K562 (cell line): ENCODE results near the gene SLC35G2. TPM values are rescaled to one million over a fixed set of nuclear protein-coding genes. Genes with fewer than 3 reads are reported as not detected.

ENCODE experiments used
- SOX6 ChIP-seq: fragments of 450-650 bp; IDR thresholded peaks from 2 replicates; pipeline ENCODE4 v1.6.1; 2014; ENCODE audit warnings: mild to moderate bottlenecking
- polyA plus RNA-seq, 8 experiments: library from polyadenylated mRNA; depleted of rRNA in 4 of 8; stranded (reverse) in 5 of 8; unstranded in 3 of 8; fragments of >200 nt; fragmentation: Nextera tagmentation in 2 of 8; fragmentation: Illumina TruSeq in 1 of 8; extraction: Ambion mirVana in 2 of 8; extraction: Trizol in 1 of 8; gene quantifications; 2 replicates each; pipeline versions ENCODE4 v1.2.1 to v1.2.3, GENCODE V29; 2011 to 2014; ENCODE audit warnings: inconsistent platforms in 1 of 8, missing spikeins in 1 of 8
- total RNA-seq, 7 experiments: library from RNA; depleted of rRNA in 6 of 7; stranded (reverse); fragments of >200 nt in 6 of 7; fragmentation: Illumina TruSeq in 2 of 7; extraction: Trizol in 2 of 7; gene quantifications; 2 replicates each; pipeline versions ENCODE4 v1.2.1 to v1.2.3, GENCODE V29; 2011 to 2021; ENCODE audit warnings: low replicate concordance in 1 of 7
- TF ChIP-seq, protein P1 (sequence below), 2 experiments: fragments of 450-650 bp in 1 of 2; IDR thresholded peaks; 2 replicates each; pipeline ENCODE4 v1.6.1; 2011 to 2017; ENCODE audit warnings: low read depth in 2 of 2, antibody characterized with exemption in 1 of 2, borderline replicate concordance in 1 of 2, low read length in 1 of 2, mild to moderate bottlenecking in 1 of 2, mixed read lengths in 1 of 2; ENCODE audit not compliant: control insufficient read depth in 1 of 2
- TF ChIP-seq, protein P2 (sequence below): fragments of 200-600 bp; sonication (generic); IDR thresholded peaks from one replicate; pipeline ENCODE4 v1.6.1; 2012; ENCODE audit warnings: mild to moderate bottlenecking, low read depth, low read length, inconsistent platforms
- TF ChIP-seq, protein P3 (sequence below), 2 experiments: IDR thresholded peaks; 2 replicates each; pipeline ENCODE4 v1.6.1; 2011; ENCODE audit warnings: borderline replicate concordance in 1 of 2, control low read depth in 1 of 2, low read depth in 1 of 2, low read length in 1 of 2, mild to moderate bottlenecking in 1 of 2, mixed read lengths in 1 of 2, moderate library complexity in 1 of 2; ENCODE audit not compliant: insufficient read depth in 1 of 2, insufficient read length in 1 of 2, poor library complexity in 1 of 2, severe bottlenecking in 1 of 2; ENCODE audit errors: extremely low read depth in 1 of 2
- TF ChIP-seq, protein P4 (sequence below): fragments of 450-650 bp; formaldehyde crosslinking; IDR thresholded peaks from 2 replicates; pipeline ENCODE4 v1.4.0; 2020; ENCODE audit warnings: mild to moderate bottlenecking, moderate library complexity

The SLC35G2 gene
- total and polyA plus RNA-seq, 9 of the 15 experiments (the other 6 are each of a cell fraction or from before 2014, with no cell fraction given) = 2.6 to 5.9 (median 3.2) TPM

DNA sequence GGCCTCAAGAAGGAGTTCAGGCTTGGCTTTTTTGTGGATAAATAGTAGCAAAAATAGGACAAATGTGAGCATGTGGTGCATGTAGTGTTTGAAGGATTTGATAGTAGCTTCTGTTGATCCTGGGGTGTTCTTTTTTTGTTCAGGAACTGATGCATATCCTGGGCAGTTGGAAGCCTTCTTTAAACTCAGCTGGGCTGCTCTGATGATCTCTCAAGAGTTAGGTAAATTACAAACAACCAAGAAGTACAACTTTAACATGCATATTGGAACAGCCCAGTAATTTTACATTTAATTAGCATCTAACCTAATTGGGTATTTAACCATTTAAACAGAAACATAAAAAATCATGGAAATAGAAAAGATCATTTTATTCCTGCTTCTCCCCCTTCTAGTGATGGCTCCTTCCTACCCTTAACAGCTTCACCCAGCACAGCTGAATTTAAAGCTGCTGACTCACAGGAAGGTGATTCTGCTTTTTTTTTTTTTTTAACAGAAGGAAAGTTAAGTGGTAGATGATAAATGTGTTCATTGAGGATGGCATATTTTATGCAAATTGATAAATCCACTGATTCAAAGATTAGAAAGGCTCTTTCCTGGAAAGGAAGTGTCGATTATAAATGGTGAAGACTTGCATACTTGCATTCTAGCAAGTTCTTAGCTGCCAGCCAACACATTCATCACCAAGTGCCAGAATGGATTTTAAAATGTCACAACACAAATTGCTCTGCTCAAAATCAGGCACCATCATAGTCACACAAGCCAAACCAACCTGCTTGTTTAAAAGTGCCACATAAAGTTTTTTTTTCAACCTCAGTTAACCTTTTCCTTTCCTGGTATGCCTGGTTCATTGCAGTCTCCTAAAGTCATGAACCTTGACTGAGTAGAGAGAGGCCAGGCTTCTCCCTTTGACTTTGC is 20.0 kb downstream of the SLC35G2 start (continued):
- TF ChIP-seq, protein P1, sequence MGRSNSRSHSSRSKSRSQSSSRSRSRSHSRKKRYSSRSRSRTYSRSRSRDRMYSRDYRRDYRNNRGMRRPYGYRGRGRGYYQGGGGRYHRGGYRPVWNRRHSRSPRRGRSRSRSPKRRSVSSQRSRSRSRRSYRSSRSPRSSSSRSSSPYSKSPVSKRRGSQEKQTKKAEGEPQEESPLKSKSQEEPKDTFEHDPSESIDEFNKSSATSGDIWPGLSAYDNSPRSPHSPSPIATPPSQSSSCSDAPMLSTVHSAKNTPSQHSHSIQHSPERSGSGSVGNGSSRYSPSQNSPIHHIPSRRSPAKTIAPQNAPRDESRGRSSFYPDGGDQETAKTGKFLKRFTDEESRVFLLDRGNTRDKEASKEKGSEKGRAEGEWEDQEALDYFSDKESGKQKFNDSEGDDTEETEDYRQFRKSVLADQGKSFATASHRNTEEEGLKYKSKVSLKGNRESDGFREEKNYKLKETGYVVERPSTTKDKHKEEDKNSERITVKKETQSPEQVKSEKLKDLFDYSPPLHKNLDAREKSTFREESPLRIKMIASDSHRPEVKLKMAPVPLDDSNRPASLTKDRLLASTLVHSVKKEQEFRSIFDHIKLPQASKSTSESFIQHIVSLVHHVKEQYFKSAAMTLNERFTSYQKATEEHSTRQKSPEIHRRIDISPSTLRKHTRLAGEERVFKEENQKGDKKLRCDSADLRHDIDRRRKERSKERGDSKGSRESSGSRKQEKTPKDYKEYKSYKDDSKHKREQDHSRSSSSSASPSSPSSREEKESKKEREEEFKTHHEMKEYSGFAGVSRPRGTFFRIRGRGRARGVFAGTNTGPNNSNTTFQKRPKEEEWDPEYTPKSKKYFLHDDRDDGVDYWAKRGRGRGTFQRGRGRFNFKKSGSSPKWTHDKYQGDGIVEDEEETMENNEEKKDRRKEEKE (IDR thresholded peaks at IDR 0.05; ENCODE audit: borderline replicate concordance in 1 of 2, control insufficient read depth in 1 of 2, low read depth in 2 of 2, low read length in 1 of 2) = no peak
- no peak for TF ChIP-seq SOX6
- TF ChIP-seq, protein P2, sequence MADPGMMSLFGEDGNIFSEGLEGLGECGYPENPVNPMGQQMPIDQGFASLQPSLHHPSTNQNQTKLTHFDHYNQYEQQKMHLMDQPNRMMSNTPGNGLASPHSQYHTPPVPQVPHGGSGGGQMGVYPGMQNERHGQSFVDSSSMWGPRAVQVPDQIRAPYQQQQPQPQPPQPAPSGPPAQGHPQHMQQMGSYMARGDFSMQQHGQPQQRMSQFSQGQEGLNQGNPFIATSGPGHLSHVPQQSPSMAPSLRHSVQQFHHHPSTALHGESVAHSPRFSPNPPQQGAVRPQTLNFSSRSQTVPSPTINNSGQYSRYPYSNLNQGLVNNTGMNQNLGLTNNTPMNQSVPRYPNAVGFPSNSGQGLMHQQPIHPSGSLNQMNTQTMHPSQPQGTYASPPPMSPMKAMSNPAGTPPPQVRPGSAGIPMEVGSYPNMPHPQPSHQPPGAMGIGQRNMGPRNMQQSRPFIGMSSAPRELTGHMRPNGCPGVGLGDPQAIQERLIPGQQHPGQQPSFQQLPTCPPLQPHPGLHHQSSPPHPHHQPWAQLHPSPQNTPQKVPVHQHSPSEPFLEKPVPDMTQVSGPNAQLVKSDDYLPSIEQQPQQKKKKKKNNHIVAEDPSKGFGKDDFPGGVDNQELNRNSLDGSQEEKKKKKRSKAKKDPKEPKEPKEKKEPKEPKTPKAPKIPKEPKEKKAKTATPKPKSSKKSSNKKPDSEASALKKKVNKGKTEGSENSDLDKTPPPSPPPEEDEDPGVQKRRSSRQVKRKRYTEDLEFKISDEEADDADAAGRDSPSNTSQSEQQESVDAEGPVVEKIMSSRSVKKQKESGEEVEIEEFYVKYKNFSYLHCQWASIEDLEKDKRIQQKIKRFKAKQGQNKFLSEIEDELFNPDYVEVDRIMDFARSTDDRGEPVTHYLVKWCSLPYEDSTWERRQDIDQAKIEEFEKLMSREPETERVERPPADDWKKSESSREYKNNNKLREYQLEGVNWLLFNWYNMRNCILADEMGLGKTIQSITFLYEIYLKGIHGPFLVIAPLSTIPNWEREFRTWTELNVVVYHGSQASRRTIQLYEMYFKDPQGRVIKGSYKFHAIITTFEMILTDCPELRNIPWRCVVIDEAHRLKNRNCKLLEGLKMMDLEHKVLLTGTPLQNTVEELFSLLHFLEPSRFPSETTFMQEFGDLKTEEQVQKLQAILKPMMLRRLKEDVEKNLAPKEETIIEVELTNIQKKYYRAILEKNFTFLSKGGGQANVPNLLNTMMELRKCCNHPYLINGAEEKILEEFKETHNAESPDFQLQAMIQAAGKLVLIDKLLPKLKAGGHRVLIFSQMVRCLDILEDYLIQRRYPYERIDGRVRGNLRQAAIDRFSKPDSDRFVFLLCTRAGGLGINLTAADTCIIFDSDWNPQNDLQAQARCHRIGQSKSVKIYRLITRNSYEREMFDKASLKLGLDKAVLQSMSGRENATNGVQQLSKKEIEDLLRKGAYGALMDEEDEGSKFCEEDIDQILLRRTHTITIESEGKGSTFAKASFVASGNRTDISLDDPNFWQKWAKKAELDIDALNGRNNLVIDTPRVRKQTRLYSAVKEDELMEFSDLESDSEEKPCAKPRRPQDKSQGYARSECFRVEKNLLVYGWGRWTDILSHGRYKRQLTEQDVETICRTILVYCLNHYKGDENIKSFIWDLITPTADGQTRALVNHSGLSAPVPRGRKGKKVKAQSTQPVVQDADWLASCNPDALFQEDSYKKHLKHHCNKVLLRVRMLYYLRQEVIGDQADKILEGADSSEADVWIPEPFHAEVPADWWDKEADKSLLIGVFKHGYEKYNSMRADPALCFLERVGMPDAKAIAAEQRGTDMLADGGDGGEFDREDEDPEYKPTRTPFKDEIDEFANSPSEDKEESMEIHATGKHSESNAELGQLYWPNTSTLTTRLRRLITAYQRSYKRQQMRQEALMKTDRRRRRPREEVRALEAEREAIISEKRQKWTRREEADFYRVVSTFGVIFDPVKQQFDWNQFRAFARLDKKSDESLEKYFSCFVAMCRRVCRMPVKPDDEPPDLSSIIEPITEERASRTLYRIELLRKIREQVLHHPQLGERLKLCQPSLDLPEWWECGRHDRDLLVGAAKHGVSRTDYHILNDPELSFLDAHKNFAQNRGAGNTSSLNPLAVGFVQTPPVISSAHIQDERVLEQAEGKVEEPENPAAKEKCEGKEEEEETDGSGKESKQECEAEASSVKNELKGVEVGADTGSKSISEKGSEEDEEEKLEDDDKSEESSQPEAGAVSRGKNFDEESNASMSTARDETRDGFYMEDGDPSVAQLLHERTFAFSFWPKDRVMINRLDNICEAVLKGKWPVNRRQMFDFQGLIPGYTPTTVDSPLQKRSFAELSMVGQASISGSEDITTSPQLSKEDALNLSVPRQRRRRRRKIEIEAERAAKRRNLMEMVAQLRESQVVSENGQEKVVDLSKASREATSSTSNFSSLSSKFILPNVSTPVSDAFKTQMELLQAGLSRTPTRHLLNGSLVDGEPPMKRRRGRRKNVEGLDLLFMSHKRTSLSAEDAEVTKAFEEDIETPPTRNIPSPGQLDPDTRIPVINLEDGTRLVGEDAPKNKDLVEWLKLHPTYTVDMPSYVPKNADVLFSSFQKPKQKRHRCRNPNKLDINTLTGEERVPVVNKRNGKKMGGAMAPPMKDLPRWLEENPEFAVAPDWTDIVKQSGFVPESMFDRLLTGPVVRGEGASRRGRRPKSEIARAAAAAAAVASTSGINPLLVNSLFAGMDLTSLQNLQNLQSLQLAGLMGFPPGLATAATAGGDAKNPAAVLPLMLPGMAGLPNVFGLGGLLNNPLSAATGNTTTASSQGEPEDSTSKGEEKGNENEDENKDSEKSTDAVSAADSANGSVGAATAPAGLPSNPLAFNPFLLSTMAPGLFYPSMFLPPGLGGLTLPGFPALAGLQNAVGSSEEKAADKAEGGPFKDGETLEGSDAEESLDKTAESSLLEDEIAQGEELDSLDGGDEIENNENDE = no peak
- TF ChIP-seq, protein P3, sequence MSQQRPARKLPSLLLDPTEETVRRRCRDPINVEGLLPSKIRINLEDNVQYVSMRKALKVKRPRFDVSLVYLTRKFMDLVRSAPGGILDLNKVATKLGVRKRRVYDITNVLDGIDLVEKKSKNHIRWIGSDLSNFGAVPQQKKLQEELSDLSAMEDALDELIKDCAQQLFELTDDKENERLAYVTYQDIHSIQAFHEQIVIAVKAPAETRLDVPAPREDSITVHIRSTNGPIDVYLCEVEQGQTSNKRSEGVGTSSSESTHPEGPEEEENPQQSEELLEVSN (IDR thresholded peaks at IDR 0.05; ENCODE audit: borderline replicate concordance in 1 of 2, extremely low read depth in 1 of 2, insufficient read depth in 1 of 2, insufficient read length in 1 of 2, low read depth in 1 of 2, low read length in 1 of 2, poor library complexity in 1 of 2, severe bottlenecking in 1 of 2) = no peak
- TF ChIP-seq, protein P4, sequence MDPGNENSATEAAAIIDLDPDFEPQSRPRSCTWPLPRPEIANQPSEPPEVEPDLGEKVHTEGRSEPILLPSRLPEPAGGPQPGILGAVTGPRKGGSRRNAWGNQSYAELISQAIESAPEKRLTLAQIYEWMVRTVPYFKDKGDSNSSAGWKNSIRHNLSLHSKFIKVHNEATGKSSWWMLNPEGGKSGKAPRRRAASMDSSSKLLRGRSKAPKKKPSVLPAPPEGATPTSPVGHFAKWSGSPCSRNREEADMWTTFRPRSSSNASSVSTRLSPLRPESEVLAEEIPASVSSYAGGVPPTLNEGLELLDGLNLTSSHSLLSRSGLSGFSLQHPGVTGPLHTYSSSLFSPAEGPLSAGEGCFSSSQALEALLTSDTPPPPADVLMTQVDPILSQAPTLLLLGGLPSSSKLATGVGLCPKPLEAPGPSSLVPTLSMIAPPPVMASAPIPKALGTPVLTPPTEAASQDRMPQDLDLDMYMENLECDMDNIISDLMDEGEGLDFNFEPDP (CRISPR knock-in tag) = no peak
